ENCODE measurements around the gene CTAGE8.
"Not testable (repeated sequence)": the region's sequence is repeated elsewhere in the genome, so short reads cannot be mapped to it uniquely, and the experiment has no call there.

The CTAGE8 gene

DNA sequence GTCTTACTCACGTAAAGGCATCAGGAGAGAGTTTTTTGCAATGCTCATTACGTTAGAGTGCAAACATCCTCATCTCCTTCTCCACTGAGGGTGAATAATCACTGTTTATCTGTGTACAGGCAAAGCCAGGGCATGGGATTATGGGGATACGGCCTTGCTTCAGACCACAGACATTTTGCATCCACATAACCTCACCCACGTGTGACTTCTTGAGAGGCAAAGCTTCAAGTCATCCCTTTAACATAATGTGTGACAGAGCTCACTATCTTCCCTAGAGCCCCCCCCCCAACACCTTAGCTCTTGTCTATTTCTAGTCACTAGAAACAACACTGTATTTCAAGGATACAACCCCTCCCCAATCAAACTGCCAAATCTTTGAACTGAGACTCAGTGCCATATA is 22.5 kb upstream of the CTAGE8 start:
- DNase-seq (ENCODE audit: low spot score); ATAC-seq (ENCODE audit: low read depth); H3K27me3 ChIP-seq (ENCODE audit: insufficient read depth, poor library complexity, severe bottlenecking); H3K36me3 ChIP-seq (ENCODE audit: low read depth); H3K27ac ChIP-seq (ENCODE audit: poor library complexity, severe bottlenecking); H3K9me3 ChIP-seq (ENCODE audit: severe bottlenecking); H3K4me1 ChIP-seq (ENCODE audit: insufficient read depth, poor library complexity, severe bottlenecking); H3K4me3 ChIP-seq (ENCODE audit: severe bottlenecking): not testable (repeated sequence)

DNA sequence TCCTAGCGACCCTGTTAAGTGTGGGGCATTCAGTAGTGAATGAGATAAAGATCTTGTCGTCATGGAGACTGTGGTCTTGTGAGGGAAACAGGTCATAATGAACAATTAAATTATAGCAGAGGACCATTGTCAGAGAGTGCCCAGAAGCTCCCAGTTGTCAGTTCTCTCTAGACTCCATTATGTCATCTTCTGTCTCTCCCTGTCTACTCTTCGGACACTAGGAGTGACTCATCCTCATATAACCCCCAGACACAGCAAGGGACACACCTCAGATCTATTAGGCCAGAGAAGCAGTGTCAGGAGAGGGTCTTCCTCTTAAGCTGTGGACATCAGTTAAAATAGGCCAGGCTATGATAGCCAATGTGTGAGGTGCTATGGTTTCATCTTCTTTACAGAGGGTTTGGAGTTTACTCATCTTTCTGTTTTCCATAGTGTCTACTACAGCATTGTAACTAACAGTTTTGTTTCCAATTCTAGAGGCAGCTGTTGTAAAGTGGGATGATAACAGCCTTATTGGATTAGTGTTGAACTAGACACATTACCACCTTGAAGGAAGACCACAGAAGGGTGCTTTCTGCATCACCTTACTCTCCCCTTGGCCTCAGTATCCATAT is 18.2 kb upstream of the CTAGE8 start:
- not testable (repeated sequence) for H3K4me3 ChIP-seq (ENCODE audit: severe bottlenecking); H3K9me3 ChIP-seq (ENCODE audit: severe bottlenecking); H3K36me3 ChIP-seq (ENCODE audit: low read depth); H3K27ac ChIP-seq (ENCODE audit: poor library complexity, severe bottlenecking); DNase-seq (ENCODE audit: low spot score); H3K4me1 ChIP-seq (ENCODE audit: insufficient read depth, poor library complexity, severe bottlenecking); H3K27me3 ChIP-seq (ENCODE audit: insufficient read depth, poor library complexity, severe bottlenecking); ATAC-seq (ENCODE audit: low read depth)

DNA sequence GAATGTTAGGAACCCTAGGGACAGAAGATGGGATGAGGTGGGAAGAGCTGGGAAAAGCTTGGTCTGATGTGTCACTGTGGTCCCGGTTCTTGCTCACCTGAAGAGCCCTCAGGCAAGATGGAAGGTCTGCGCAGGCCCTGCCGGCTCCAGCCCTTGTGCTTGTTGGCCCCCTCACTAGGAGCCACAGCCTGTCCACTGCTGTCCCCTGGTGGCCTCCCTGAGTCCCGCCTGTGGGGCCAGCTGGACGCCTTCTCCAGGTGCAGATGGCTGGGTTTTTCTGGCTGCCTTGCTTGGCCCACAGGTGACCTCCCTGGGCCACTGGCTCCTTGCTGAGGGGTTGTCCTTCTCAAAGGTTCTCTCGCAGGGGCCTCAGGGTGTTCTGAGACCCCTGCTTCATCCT is 14.6 kb upstream of the CTAGE8 start:
- not testable (repeated sequence) for H3K27me3 ChIP-seq (ENCODE audit: insufficient read depth, poor library complexity, severe bottlenecking); H3K4me1 ChIP-seq (ENCODE audit: insufficient read depth, poor library complexity, severe bottlenecking); H3K9me3 ChIP-seq (ENCODE audit: severe bottlenecking); H3K36me3 ChIP-seq (ENCODE audit: low read depth); ATAC-seq (ENCODE audit: low read depth); DNase-seq (ENCODE audit: low spot score); H3K4me3 ChIP-seq (ENCODE audit: severe bottlenecking); H3K27ac ChIP-seq (ENCODE audit: poor library complexity, severe bottlenecking)

DNA sequence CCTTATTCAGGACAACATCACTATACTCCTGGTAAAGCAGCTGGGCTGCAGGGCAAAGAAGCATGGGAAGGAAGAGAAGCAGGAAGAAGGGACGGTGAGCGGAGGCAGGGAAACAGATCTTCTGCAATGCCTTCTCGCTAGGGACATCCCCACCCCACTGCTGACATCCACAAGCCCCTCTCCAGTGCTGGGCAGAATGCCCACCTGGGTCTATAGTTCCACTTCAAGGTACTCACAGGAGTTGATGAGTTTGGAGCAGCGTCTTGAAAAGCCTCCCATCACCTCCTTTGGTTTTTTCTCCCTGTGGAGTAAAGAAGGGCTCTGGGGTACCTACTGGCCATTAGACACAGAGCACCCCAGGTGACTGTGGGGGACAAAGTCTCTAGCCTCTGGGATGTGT is 13.4 kb upstream of the CTAGE8 start:
- H3K36me3 ChIP-seq (ENCODE audit: low read depth); H3K4me3 ChIP-seq (ENCODE audit: severe bottlenecking); H3K27ac ChIP-seq (ENCODE audit: poor library complexity, severe bottlenecking); H3K27me3 ChIP-seq (ENCODE audit: insufficient read depth, poor library complexity, severe bottlenecking); H3K4me1 ChIP-seq (ENCODE audit: insufficient read depth, poor library complexity, severe bottlenecking); H3K9me3 ChIP-seq (ENCODE audit: severe bottlenecking); ATAC-seq (ENCODE audit: low read depth): not testable (repeated sequence)
- peak; percentile 20 for DNase-seq (ENCODE audit: low spot score)

DNA sequence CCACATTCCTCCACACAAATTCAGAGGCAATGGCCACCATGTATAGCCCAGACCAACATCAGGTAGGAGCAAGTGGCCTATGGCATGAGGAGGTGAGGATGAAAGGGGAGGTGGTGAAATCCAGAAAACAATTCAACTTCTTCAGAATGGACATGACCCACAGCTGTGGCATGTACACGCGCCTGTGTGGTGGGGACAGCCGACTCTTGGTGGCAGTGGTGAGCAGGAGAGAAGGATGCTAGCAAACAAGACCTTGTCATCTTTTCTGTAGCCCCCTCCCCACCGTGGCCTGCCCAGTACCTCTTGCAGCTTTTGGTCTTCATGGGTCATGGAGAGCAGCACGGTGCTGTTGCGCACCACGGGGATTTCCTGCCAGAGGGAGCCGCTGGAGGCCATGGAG is 12.9 kb upstream of the CTAGE8 start:
- not testable (repeated sequence) for H3K36me3 ChIP-seq (ENCODE audit: low read depth); H3K4me1 ChIP-seq (ENCODE audit: insufficient read depth, poor library complexity, severe bottlenecking); H3K27me3 ChIP-seq (ENCODE audit: insufficient read depth, poor library complexity, severe bottlenecking); H3K27ac ChIP-seq (ENCODE audit: poor library complexity, severe bottlenecking); H3K9me3 ChIP-seq (ENCODE audit: severe bottlenecking); DNase-seq (ENCODE audit: low spot score); H3K4me3 ChIP-seq (ENCODE audit: severe bottlenecking); ATAC-seq (ENCODE audit: low read depth)

DNA sequence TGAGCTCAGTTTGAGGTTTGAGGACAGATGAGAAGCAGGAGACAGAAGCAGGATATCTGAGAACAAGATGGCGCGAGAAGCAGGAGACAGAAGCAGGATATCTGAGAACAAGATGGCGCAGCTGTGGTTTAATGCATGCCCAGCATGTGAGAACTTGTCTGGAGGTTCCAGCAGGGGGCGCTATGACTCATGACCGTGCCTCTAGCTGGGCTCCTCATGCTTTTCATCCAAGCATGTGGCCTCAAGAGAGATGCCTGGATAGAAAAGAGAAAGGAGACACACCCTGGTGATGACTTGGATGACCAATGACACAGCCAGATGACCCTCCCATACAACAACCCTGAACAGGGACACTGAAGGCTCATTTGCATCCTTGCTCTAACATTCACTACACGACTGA is 10.9 kb upstream of the CTAGE8 start:
- H3K4me3 ChIP-seq (ENCODE audit: severe bottlenecking); ATAC-seq (ENCODE audit: low read depth): not testable (repeated sequence)

DNA sequence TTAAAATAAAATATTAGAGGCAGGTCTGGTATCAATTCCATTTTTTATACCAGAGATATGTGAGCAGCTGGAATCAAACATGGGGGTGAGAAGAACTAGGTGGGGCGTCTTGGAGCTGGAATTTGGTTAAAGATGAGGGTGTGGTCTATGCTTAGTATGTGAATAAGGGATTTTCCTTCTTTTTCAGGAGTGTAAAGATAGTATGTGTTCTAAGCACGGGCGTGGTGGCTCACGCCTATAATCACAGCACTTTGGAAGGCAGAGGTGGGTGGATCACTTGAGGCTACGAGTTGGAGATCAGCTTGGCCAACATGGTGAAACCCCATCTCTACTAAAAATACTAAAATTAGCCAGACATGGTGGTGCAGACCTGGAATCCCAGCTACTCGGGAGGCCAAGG is 6.2 kb upstream of the CTAGE8 start:
- not testable (repeated sequence) for H3K4me1 ChIP-seq (ENCODE audit: insufficient read depth, poor library complexity, severe bottlenecking); H3K9me3 ChIP-seq (ENCODE audit: severe bottlenecking); H3K27me3 ChIP-seq (ENCODE audit: insufficient read depth, poor library complexity, severe bottlenecking); H3K4me3 ChIP-seq (ENCODE audit: severe bottlenecking); DNase-seq (ENCODE audit: low spot score); H3K27ac ChIP-seq (ENCODE audit: poor library complexity, severe bottlenecking); ATAC-seq (ENCODE audit: low read depth); H3K36me3 ChIP-seq (ENCODE audit: low read depth)

More for the DNA sequence above, 10.9 kb upstream of the CTAGE8 start:
- H3K9me3 ChIP-seq (ENCODE audit: severe bottlenecking); DNase-seq (ENCODE audit: low spot score); H3K27me3 ChIP-seq (ENCODE audit: insufficient read depth, poor library complexity, severe bottlenecking); H3K36me3 ChIP-seq (ENCODE audit: low read depth); H3K4me1 ChIP-seq (ENCODE audit: insufficient read depth, poor library complexity, severe bottlenecking); H3K27ac ChIP-seq (ENCODE audit: poor library complexity, severe bottlenecking): not testable (repeated sequence)

DNA sequence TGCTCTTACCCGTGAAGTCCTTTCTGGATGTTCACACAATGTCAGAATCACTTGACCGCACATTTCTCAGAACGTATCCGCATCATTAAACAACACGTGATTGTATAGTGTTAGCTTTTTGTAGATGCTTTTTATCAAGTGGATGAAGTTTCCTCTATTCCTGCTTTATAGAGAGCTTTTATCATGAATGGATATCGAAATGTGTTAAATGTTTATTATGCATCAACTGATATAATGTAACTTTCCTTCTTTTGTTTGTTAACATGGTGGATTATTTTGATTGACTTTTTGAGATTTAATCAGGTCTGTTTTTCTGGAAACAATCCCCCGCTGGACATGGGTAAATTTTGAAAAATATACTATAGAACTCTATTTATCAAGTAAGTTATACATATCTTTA is 4.4 kb downstream of the CTAGE8 start, which contains the start of gene OR2A7:
OR2A7 (minus strand) TSS at position 101 of the 400 bp plus-strand sequence. CDS start 5,164 bp downstream, outside the sequence.
- H3K4me3 ChIP-seq (ENCODE audit: severe bottlenecking); H3K36me3 ChIP-seq (ENCODE audit: low read depth); ATAC-seq (ENCODE audit: low read depth); H3K27ac ChIP-seq (ENCODE audit: poor library complexity, severe bottlenecking); H3K27me3 ChIP-seq (ENCODE audit: insufficient read depth, poor library complexity, severe bottlenecking); DNase-seq (ENCODE audit: low spot score); H3K4me1 ChIP-seq (ENCODE audit: insufficient read depth, poor library complexity, severe bottlenecking); H3K9me3 ChIP-seq (ENCODE audit: severe bottlenecking): not testable (repeated sequence)

DNA sequence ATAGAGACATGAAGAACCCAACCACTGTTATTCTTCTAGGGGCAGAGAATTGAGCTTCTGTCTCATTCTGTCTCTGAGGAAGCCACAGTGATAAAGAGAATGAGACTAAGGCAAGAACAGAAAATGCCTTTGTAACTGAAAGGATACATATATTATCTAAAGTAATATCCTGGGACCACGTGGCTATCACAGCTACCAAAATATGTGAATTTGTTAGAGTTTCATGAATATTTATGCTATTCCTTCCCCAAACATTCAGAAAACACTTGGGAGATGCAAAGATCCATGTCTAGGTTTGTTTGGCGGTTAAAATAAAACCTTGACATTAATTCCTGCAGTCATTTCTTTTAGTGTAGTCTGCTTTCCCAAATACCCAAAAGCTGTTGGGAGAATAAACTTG is 7.0 kb downstream of the CTAGE8 start:
- DNase-seq (ENCODE audit: low spot score); ATAC-seq (ENCODE audit: low read depth); H3K4me3 ChIP-seq (ENCODE audit: severe bottlenecking); H3K9me3 ChIP-seq (ENCODE audit: severe bottlenecking); H3K27me3 ChIP-seq (ENCODE audit: insufficient read depth, poor library complexity, severe bottlenecking); H3K27ac ChIP-seq (ENCODE audit: poor library complexity, severe bottlenecking); H3K36me3 ChIP-seq (ENCODE audit: low read depth); H3K4me1 ChIP-seq (ENCODE audit: insufficient read depth, poor library complexity, severe bottlenecking): not testable (repeated sequence)

DNA sequence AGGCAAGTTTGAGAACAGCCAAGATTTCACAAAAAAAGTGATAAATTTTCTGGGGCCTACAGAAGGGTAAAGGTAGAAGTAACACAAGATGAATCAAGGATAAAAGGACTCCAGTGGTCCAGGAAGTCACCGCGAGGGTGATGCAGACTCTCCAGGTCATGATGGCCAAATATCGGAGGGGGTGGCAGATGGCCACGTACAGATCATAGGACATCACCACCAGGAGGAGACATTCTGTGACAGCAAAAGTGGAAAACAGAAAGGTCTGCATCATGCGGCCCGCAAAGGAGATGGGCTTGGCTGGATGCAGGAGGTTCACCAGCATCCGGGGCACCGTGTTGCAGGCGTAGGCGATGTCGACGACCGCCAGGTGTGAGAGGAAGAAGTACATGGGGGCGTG is 10.0 kb downstream of the CTAGE8 start:
- not testable (repeated sequence) for H3K4me3 ChIP-seq (ENCODE audit: severe bottlenecking); H3K27ac ChIP-seq (ENCODE audit: poor library complexity, severe bottlenecking); H3K9me3 ChIP-seq (ENCODE audit: severe bottlenecking); H3K27me3 ChIP-seq (ENCODE audit: insufficient read depth, poor library complexity, severe bottlenecking); DNase-seq (ENCODE audit: low spot score); H3K4me1 ChIP-seq (ENCODE audit: insufficient read depth, poor library complexity, severe bottlenecking); H3K36me3 ChIP-seq (ENCODE audit: low read depth); ATAC-seq (ENCODE audit: low read depth)

Measured in RWPE2 (cell line).